HG03442 (cell line): ENCODE data around the gene HPS3.
A peak's percentile ranks its signal among the peaks of the same experiment; 100 is the strongest.

Experiments
- ATAC-seq: cut with Tn5 transposase; IDR thresholded peaks from one replicate; pipeline ENCODE4 v1.9.1; 2021; ENCODE audit warnings: mild to moderate bottlenecking, moderate library complexity; ENCODE audit not compliant: unreplicated experiment

The HPS3 gene

GRCh38 chr3:149120051-149120972 is 9.1 kb upstream of the HPS3 start:
- ATAC-seq: peak; percentile 84

DNA sequence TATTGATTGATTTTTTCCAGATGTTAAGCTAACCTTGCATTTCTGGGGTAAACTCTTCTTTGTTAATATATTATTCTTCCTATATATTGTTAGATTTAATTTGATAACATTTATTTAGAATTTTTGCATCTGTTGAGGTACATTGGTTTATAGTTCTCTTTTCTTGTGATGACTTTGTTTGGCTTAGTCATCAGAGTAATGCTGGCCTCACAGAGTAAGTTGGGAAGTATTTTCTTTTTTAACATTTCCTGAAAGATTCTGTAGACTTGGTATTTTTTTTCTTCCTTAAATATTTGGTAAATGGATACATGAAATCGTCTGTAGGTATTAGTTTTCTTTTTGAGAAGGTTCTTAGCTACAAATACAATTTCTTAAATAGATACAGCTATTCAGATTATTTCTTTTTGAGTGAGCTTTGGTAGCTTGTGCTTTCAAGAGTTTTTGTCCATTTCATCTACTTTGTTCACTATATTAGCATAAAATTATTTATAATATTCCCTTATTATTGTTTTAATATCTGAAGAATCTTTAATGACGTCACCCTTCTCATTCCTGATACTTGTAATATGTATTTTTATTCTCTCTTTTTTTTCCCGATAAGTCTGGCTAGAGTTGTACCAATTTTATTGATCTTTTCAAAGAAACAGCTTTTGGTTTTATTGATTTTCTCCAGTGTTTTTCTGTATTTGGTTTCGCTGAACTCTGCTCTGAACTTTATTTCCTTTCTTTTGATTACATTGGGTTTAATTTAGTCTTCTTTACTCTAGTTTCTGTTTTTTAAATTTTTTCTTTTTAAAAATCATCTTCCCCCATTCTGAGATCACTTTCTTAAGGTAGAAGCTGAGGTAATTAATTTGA is 6.5 kb upstream of the HPS3 start:
- no peak for ATAC-seq

DNA sequence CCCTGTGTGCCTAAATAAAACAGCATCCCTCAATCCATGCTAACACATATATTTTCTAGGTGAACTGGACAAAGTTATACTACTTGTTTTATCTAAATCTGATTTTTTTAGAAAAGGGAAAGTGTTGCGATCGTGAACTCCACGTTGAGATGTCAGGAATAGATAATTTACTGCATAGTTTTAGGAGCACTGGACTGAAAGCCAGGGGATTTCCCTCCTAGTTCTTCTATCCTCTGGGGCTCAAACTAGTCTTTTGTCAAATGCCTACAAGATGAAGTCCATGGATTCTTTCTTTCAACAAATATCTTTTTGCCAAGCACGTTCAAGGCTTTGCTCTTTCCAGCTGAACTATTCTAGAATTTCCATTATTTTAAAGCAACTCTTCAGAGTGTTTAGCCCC is 617 bp upstream of the HPS3 start:
- no peak for ATAC-seq

GRCh38 chr3:149131589-149131988 is 2.2 kb downstream of the HPS3 start:
- ATAC-seq: no peak

GRCh38 chr3:149134575-149134974 is 5.1 kb downstream of the HPS3 start:
- no peak for ATAC-seq

DNA sequence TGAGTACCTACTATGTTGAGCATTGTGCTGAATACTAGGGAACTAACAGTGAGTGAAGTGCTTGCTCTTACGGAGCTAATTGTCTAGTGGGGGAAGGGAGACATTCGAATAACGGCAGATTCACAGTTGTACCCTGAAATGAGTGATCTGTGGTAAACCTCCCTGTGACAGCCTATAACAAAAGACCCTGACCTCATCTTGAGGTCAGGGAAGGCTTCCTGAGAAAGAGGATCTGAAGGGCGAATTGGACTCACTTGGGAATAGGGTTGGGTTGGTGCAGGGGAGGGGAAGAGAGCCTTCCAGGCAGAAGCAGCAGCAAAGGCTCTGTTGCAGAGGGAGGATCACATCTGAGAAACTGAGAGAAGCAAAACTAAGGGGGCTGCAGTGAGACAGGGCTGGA is 13.2 kb downstream of the HPS3 start:
- no peak for ATAC-seq

DNA sequence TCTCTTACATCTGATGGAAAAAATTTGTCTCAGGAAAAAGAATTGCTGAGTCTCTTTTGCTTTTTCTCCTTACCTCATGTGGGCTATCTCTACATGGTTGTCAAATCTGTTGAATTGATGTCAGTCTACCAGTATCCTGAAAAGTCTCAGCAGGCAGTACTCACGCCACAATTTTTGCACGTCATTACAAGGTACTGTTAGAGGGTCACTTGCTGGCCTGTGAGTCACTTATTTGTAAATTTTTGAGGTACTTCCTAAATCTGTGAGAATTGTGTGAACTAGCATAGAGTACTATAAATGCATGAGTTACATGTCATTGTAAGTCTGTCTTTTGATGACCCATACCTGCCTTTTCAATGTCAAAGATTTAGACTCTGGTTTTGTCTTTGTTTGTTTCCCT is 15.9 kb downstream of the HPS3 start:
- no peak for ATAC-seq

DNA sequence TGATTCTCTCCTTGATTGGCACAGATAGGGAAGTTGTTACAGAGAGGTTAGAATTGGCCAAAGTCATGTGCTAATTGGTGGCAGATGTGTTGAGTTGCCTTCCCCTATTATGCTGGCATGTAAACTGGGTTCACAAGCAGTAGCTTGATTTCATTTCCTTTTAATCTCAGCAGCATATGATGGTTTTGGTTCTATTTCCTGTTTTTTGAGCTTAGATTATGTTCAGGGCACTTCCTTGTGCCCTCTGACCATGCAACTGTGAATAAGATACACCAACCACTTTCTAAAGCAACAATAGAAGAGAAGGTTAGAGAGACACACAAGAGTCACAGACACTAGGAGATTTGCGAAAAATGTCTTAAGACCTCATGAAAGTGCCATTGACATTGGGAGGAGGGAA is 16.5 kb downstream of the HPS3 start:
- ATAC-seq: peak; percentile 64

- ATAC-seq: no peak
Measured at GRCh38 chr3:149150436-149150835, 21.0 kb downstream of the HPS3 start.

DNA sequence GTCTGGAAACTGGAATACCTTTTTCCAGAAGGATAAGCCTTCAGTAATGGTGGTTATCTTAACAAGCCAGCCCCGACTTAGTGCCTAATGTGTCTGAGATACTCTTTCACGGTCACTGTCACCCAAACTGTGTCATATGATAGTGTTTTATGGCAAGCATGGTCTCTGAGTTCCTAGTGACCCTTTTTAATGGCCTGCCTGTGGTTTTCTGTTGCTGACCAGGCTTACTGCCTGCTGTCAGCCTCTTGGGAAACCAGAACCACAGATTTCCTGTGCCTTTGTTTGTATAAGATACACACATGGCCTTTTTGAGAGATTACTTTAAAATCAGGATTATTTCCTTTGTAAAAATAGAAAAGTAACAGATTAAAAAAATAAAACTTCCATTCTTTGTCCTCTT is 22.4 kb downstream of the HPS3 start:
- no peak for ATAC-seq

- ATAC-seq: peak; percentile 98
Measured at GRCh38 chr3:149152420-149152819, 23.0 kb downstream of the HPS3 start.

- ATAC-seq: no peak
Measured at GRCh38 chr3:149153402-149153801, 24.0 kb downstream of the HPS3 start.

GRCh38 chr3:149160754-149161300 is 31.4 kb downstream of the HPS3 start:
- no peak for ATAC-seq

DNA sequence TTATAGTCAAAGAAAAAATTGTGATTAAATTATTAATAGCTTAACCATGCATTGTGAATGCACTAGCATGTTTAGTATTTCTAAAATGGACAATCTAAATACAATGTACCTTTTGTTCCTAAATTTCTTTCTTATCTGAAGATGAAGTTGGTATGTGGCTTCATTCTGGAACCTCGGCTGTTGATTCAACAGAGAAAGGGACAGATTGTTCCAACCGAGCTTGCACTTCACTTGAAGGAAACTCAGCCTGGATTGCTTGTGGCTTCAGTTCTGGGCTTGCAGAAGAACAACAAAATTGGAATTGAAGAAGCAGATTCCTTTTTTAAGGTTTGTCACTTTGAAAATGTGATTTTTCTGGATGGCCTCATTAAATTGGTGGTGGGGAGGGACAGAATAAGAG is 32.6 kb downstream of the HPS3 start:
- ATAC-seq: no peak

GRCh38 chr3:149163066-149163465 is 33.6 kb downstream of the HPS3 start:
- ATAC-seq: no peak

DNA sequence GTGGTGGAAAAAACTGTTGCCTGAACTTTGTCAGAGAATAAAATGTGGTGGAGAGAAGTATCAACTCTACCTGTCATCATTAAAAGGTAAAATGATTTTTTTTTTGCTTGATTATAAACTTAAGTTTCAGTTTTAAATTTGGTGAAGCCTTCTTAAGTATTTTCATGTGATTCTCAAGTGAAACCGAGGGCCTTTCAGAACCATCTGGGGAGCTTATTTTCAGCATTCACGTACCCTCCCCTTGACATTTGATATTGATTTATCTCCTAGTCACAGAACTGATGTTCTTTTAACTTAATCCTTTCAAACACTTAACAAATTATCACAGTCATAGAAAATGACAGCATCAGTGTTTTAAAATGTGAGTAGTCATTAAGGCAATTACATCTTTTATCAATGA is 38.5 kb downstream of the HPS3 start:
- ATAC-seq: no peak

DNA sequence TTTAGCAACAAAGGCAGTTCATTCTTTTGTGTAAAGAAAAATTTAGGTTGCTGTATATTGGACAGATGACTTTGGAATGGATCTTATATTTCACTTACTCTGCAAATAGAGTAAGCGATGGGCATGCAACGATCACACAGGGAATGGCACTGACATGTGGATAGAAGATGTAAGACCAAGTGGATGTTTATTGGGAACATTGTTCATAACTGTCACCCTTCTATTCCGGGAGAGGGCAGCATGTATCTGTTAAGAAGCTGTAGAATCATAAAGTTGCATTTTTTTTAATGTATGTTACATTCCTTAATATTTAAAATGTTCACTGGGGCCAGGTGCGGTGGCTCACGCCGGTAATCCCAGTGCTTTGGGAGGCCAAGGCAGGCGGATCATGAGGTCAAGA is 41.2 kb downstream of the HPS3 start:
- no peak for ATAC-seq

DNA sequence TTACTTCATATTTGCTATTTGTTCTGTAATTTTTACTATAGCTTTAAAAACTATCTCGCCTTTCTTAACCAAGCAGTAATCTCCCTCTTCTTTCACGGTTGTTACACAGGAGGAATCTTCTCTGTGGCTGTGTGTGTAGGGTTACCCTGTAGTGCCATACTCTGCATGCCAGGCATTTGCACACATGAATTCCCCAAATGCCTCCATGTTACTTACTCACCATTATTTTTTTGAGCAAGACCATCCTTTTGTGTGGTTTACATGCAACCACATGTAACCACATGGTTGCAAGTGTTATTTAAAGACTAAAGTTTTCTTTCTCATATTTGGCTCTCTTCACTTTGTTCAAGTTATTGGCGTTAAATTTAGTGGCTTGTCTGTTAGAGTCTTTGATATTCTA is 45.5 kb downstream of the HPS3 start:
- peak; percentile 99 for ATAC-seq

DNA sequence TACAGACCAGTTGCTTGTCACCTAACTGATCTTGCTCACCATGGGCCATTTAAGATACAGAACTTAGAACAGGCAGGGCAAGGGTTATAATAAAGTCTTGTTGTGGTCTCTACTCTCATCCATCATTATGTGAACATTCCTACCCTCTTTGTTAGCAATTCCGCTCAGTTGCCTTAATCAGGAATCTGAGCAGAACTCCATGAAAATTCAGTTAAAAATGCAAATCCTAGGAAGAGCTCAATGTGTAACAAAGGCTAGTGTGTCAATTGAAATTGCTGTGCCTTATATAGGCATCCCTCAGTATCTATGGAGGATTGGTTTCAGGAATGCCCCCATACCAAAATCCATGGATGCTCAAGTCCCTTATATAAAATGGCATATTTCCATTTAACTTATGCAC is 47.7 kb downstream of the HPS3 start:
- ATAC-seq: no peak

DNA sequence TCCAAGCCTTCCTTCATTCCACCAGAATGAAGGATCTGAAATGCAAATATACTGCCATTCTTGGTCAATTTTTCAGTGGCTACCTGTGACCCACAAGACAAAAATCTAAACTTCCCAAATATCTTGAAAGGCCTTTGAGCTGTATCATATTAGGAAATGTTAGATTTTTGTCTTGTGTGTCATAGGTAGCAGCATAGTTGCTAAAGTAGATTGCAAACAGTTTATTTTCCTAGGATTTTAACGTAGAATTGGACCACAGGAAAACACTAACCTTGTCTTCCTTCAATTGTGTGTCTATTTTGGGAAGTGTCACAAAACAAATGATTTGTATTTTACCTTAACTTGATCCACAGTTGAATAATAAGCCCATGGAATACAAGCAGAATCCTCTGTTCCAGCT is 49.8 kb downstream of the HPS3 start:
- ATAC-seq: no peak

DNA sequence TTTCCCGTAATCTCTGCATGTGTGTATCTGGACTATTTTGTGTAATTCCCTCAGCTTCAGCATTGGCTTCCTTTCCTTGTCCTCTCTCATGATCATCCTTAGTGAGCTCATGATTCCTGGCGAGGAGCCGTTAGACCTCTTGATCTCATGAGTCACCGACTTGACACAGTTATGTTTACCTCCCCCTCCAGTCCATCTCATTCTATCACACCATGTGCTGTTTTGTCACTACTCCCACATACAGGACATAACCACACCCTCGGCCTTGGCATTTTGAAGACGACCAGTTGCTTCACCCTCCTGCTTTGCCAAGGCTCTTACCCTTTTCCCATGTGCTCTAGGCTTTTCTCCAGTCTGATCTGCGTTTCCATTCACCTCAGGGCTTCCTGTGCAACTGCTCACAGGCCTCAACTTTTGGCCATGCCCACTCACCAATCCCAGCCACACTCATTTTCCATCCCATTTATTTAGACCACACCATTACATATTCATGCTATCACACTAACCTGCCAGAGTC is 50.7 kb downstream of the HPS3 start:
- ATAC-seq: no peak
